Duodenal mucosa (tissue), 2 donors: ENCODE measurements around the gene NELFCD.

ENCODE experiments used
- H3K27ac ChIP-seq: one replicate; pipeline ENCODE4 v1.7.0; 2013; ENCODE audit warnings: low read depth, low read length
- H3K27me3 ChIP-seq, 2 donors: one replicate each; pipeline ENCODE4 v1.7.0; 2013; ENCODE audit warnings: low read length in 2 of 2, control low read depth in 1 of 2; ENCODE audit not compliant: insufficient read depth in 2 of 2, control insufficient read depth in 1 of 2
- H3K36me3 ChIP-seq, 2 donors: one replicate each; pipeline ENCODE4 v1.7.0; 2013; ENCODE audit warnings: low read length in 2 of 2, control low read depth in 1 of 2; ENCODE audit not compliant: insufficient read depth in 2 of 2, control insufficient read depth in 1 of 2
- H3K4me1 ChIP-seq, 2 donors: one replicate each; pipeline ENCODE4 v1.7.0; 2013; ENCODE audit warnings: low read length in 2 of 2, control low read depth in 1 of 2; ENCODE audit not compliant: insufficient read depth in 2 of 2, control insufficient read depth in 1 of 2
- H3K4me3 ChIP-seq, 2 donors: one replicate each; pipeline ENCODE4 v1.7.0; 2013; ENCODE audit warnings: low read length in 2 of 2, low read depth in 1 of 2
- H3K9ac ChIP-seq, 2 donors: one replicate each; pipeline ENCODE4 v1.7.0; 2013; ENCODE audit warnings: low read length in 2 of 2, low read depth in 1 of 2
- H3K9me3 ChIP-seq, 2 donors: one replicate each; pipeline ENCODE4 v1.7.0; 2013; ENCODE audit warnings: low read length in 2 of 2, control low read depth in 1 of 2; ENCODE audit not compliant: control insufficient read depth in 1 of 2

The NELFCD gene

DNA sequence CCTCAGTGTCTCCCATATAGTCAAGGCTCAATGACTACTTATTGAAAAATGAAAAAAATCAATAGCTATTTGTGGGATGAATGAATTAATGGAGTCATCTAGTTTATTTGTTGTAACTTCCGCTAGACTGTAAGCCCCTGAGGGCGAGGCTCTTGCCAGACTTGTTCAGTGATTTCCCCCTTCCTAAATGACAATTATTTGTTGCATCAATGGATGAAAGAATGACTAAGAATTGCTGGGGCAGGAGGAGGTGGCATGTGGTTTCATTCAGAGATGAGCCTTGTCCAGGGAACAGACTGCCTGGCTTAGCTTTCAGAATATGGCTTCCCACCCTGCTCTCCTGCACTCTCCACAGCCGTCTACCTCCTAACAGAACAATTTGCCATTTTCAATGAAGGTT lies 62.6 kb downstream of the NELFCD start:
- Histone ChIP-seq H3K9ac (no peak overlapping the region), H3K4me3 (no peak overlapping the region), H3K36me3 (no peaks in the 10 kb centered on the region), H3K27me3 (no peaks in the 10 kb centered on the region), H3K9me3 (no peaks in the 10 kb centered on the region), H3K27ac (no peak overlapping the region), H3K4me1 (peaks cover 35 to 51% of the 10 kb centered on the region in 2 donors)

DNA sequence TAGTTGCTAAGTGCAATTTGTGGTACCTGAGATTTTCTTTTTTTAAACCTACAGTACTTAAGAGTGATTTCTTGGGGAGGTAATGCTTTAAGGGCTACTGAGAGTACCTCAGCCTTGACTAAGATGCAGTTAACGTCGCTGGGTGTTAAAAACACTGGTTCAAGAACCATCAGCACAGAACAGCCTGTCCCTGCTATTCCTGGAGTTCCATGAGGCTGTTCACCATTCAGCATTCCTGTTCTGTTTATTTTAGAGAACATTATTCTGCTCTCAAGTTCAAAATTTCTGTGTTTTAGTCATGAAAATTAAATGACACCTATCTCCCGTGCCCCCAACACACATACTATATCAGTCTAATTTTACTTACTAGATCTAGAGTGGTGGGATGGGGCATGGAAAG lies 63.2 kb downstream of the NELFCD start:
- Histone ChIP-seq H3K27ac (no peak overlapping the region), H3K4me3 (no peak overlapping the region), H3K9ac (no peak overlapping the region), H3K36me3 (no peaks in the 10 kb centered on the region), H3K27me3 (no peaks in the 10 kb centered on the region), H3K4me1 (peaks cover 32 to 51% of the 10 kb centered on the region in 2 donors), H3K9me3 (no peaks in the 10 kb centered on the region)
